Activated CD4-positive, alpha-beta T cell treated with anti-CD3 and anti-CD28 coated beads for 4 hours (primary cell): Measurements from ENCODE around the gene SLC18A2.
"Not testable (repeated sequence)": the region's sequence is repeated elsewhere in the genome, so short reads cannot be mapped to it uniquely, and the experiment has no call there.

ENCODE experiments used
- DNase-seq, 2 donors: peaks; one replicate each; pipeline ENCODE4 v3.0.0-alpha.2; 2020

SLC18A2 gene

DNA sequence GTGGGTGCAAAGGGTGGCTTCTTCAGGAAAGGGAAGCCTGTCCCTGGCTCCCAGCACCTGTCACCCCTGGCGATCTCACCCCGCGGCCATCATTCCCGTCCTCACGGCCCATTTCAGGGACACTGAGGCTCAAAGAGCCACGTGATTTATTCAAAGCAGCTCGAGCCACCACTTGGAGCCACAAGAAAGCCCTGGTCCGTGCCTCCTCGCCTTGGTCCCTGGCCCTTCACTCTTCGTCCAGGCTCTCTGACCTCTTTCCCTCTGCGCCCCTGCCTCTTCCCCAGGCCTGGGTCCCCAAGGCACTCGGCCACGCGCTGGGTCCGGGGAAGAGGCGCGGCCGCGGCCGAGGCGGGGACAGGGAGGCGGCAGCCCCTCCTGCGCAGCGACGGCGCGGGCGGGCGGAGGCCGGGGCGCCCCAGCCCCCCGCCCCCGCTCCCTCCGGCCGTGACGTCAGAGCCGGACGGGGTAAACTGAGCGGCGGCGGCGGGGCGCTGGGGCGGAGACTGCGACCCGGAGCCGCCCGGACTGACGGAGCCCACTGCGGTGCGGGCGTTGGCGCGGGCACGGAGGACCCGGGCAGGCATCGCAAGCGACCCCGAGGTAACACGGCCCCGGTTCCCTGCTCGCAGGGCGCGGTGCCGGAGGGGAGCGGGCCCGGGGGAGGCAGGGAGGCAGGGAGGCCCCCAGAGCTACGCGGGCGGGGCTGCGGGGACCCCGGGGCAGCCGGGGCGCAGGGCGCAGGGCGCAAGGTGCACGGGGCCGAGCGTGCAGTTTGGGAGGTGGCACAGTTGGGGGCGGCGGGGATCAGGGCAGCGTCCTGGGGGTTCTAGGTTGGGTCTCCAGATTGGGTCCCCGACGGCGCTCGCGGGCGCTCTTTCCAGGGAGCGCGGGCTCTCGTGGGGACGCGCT, at the start of gene SLC18A2:
Gene SLC18A2, plus strand, starts transcription at position 494 of the 909 bp plus-strand sequence. CDS start 580 bp downstream, outside the sequence.
- no peak for DNase-seq

DNA sequence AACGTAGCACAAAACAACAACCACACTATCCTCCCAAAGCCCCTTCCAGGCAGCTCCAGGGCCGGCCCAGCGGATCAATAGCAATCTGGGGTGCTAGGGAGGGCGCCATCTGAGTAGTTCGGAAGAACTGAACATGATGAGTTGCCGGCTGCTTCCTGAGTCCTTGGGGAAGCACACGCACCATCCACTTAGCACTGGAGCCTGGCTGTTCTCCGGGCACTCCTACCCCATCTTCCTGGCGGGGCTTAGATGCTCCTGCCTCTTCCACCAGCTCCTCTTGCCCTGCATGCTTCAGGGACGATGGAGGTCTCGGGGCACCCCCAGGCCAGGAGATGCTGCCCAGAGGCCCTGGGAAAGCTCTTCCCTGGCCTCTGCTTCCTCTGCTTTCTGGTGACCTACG, 43.7 kb upstream of the SLC18A2 start, which contains the start of gene KCNK18:
Gene KCNK18, plus strand, starts transcription at position 301 of the 400 bp plus-strand sequence. Its CDS starts 0 bp downstream, at position 301.
- DNase-seq, result no peak

DNA sequence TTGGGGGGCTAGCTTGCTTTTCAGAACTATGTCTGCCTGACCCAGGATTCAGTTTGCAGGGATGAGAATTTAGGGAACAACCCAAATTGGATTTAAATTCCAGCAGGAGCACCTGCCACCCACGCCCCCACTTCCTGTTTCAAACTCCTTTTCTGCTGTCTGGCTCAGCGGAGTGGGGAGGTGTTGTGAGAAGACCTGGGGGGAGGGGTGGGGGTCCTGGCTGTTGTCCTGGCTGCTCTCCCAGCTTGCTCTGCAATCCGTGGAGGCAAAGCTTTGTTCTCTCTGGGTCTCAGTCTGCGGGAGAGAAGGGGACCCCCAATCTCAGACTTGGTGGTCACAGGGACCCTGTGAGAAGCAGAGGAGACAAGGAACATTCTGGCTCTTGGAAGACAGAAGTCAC, 42.8 kb upstream of the SLC18A2 start:
- no peak for DNase-seq

DNA sequence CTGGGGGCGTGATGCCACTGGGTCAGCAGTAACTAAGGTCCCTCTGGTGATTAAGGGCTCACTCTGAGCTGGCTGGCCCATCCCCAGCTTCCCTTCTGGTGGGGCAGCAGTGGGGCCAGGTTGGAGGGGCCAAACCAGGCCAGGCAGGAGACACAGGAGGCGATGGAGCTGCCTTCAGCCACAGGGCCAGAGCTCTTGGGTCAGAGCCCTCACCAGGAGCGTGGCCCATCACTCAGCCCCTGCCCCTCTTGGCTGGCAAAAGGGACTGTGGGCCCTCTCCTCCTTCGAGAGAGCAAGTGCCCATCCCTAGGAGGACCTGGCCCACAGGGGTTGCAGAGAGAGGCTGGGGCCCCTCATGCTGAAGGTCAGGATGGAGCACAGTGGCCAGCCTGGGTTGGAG, 39.1 kb upstream of the SLC18A2 start:
- DNase-seq, result no peak

DNA sequence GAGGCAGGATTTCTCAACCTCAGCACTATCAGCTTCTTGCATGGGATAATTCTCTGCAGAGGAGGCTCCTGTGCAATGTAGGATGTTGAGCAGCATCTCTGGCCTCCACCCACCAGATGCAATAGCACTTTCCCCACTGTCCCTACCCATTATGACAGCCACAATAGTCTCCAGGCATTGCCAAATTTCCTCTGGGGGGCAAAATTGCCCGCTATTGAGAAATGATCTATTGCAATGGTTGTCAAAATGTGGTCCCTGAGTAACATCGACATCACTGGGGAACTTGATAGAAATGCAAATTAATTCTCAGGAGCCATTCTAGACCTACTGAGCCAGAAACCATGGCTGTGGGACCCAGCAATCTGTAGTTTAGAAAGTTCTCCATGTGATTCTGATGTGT, 36.6 kb upstream of the SLC18A2 start:
- no peak for DNase-seq

DNA sequence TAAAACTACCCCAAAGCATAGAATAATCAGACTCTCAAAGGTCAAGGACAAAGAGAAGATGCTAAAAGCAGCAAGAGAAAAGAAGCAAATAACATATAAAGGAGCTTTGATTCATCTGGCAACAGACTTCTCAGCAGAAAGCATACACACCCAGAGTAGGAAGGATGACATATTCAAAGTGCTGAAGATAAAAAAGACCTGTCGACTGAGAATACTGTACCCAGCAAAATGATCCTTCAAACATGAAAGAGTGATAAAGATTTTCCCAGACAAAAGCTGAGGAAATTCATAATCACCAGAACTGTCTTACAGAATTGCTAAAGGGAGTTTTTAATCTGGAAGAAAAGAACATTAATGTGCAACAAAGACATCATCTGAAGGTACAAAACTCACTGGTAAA, 28.7 kb upstream of the SLC18A2 start:
- no peak for DNase-seq

DNA sequence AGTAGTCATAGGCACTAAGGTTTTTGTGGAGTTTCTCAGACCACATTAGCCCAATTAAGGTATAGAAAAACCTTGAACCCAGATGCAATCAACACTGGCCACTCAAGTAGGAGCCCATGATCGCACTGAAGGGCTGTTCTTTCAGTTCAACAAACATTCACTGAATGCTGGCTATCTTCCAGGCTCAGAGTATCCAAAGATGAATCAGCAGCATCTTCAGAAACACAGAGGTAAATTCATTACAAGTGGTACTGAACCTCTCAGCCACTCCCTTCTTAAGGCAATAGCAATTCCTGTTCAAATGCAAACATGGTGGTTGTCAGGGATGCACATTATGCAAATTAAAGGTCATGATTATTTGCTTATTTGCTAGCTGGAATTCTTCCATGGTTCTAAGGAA, 26.5 kb upstream of the SLC18A2 start:
- no peak for DNase-seq

DNA sequence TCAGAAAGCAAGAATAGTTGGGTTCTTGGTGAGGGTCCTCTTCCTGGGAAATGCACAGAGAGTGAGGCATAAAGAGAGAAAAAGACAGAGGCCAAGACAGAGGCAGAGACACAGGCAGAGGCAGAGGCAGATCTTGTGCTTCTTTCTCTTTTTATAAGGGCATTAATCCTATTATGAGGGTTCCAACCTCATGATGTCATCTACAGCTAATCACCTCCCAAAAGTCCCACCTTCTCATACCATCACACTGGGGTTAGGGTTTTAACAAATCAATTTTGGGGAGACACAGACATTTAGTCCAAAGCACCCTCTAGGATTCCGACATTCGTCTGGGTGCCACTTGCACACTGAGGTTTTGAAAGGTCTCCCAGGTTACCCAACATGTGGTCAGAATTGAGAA, 25.8 kb upstream of the SLC18A2 start:
- DNase-seq, result no peak

DNA sequence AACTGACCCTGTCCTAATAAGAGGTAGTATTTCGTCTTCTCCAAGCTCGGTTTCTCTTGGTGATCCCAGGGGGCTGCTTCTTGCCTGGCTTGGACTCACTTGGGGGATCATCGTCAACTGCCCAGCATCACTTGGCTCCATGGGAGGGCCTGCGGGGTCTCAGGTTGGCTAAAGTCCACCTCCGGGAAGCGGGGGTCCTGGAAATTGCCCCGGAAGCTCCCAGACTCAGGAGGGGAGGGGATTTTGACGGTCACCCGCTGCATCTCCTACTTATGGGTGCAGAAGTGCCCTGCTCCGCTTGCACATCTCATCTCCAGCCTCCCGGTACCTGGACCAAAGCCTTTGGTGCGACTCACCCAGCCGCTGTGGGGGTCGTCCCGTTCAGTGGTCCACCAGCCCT, 24.9 kb upstream of the SLC18A2 start:
- DNase-seq, result no peak

DNA sequence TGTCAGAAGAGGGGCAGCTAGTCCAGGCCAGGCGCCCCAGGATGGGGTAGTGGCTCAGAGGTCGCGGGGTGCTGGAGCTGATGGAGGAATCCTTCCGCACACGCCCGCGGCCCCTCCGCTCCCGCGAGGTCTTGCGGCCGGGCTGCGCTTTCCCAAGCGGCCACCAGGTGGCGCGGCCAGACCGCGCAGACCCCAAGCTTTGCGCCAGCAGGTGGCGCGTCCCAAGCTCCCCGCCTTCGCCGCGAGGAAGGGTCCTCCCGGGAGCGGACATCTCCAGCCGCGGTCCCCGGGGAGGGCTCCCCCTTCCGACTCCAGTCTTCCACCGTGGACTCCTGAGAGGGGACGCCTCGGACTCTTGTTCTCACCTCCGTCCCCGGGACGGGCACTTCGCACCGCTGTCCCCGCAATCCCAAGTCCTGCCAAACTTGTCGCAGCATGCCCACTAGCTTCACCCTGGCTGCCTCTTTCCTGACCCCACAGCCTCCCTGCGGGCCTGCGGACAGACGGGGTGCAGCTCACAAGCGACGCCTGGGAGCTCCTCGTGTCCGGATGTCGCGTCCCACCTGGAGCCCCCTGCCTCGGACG, 24.2 kb upstream of the SLC18A2 start:
- peak; percentile 56 to 63 for DNase-seq

DNA sequence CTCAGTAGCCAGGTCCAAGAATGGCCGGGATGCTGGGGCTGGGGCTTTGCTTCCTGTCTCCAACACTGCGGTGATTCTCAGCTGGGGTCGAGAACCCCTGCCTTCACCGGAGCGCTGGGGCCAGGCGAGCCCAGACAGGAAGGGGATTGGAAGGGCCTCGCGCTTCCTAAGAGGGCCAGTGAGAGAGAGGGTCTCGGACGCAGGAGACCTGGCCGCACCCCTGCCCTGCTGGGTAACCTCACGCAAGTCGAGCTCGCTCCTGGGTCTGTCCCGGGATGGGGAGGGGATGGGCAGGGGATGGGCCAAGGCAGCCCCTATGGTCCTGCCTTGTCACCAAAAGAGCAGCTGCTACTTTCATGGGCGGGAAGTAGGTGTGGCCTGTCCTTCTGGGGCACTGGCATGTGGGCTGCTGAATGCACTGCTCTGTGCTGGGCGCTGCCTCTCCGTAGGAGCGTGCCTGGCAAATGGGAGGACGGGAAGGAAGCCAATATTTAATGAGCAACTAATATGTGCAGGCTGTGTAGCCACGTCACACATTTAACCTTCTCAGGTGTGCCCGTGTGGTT, 23.6 kb upstream of the SLC18A2 start:
- DNase-seq, result peak in 1 of 2 donors; percentile 2

DNA sequence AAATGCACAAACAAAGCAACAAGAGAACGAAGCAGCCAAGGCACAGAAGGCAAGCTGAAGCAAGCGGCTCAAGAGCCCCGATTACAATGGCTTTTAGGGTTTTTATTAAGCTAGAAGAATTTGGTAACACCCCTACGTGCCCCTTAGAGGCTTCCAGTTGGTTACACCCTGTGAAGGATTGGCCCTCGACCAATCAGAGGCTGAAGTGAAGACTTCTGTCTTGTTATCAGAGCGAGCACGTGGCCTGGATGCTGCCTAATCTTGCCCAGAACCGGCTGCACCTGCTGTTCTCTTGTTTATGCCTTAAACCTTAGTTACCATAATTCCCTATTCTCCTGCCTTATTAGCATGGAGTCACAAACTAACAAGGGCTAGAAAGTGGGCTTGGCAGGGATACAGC, 22.3 kb upstream of the SLC18A2 start:
- DNase-seq, result no peak

DNA sequence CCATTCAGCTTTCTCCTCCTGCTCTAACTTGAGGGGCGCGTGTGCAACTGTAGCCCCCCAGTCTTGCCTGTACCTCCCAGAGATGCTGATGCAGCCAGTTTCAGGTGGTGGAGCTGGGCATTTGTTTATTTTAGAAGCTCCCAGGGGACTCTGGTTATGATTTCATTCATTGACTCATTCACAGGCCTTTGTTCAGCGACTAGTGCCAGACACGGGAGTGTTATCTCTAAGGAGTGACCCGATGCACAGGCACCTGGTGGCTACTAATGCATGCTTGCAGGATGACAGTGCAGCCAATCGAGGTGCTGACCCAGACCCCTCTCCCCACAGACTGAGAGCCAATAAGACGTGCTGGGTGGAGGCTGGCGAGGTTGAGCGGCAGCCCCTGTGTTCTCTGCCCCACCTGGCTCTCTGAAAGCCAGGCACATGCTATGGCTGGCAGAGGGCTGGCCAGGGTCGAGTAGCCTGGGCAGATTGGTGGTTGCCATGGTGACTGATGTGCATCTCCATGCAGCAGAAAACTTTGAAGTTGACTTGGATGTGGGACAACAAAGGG, 19.7 kb upstream of the SLC18A2 start:
- DNase-seq, result no peak

DNA sequence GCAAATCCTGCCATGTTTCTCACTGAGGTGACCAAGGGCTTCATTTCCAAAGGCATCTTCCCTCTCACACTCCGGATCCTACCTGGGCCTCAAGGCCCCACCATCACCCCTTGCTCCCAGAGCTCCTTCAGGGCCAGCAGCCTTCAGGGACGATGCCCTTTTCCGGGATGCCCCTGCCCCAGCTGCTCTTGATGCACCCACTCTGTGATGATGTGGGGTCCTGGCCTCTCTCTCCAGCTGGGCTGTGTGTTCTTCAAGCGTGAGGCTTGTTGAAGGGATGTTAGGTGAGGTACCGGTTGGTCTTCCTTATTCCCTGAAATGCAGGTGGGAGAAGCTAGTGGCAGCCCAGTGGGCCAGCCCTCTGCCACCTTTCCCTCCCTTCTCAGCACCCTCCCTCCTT, 18.4 kb upstream of the SLC18A2 start:
- DNase-seq, result no peak

DNA sequence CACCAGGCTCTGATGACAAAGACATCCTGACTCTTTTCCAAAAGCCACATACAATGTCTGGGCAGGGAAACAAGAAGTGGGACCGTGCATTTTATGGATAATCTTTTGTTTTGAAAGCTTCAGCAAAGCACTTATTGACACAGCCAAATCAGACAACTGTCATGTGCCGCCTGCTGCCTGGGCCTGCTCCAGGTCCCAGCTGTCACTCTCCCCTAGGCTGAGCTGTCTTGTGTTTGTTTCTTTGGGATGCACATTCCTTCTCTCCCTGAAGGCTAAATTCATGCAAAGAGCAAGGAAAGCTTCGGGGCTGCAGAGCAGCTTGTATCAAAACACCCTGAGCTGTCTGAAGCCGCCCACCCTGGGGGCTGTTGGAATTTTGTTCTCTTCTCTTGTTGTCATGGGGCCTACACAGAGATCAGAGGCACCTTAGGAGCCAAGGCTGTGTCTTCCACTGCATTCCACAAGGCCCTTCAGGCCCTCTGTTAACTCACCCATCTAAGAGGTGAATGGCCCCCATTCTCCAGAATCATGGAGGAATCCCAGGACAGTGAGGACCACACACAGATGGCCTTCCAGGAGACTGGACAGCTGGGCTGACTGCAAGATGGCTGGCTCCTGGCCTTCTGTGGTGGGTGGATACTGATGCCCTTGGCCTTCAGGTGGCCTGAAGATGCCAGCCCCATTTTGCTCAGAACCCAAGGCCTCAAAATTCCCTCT, 17.8 kb upstream of the SLC18A2 start:
- no peak for DNase-seq

DNA sequence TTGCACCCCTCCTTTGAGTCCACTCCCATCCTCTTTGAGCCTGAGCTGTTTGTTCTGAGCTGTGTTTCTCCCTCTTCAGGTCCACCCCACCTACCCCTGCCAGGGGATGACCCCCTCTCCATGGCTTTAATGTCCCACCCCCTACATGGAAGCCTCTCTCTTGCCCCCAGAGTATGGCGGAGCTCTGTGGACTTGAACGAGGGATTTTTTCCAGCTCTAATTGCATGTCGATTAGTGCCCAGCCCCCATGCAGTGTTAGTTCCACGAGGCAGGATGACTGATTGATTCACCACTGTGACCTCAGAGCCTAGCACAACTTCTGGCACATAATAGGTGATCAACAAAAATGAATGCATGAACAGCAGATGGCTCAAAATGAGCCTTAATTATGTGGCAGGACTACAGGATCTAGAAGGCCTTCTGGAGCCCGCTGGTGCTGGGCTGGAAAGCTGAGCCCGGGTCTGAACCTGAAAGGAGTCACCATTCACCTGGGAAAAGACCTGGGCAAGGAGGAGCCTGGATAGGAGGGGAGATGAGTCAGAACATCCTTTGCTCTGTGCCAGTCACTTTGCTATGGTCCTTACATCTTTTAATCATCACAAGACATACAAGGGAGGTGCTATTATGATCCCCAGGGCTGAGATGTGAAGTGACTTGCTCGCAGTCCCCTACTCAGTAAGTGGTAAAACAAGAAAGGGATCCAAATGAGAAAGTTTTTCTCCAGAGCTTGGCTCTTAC, 17.1 kb upstream of the SLC18A2 start:
- no peak for DNase-seq

DNA sequence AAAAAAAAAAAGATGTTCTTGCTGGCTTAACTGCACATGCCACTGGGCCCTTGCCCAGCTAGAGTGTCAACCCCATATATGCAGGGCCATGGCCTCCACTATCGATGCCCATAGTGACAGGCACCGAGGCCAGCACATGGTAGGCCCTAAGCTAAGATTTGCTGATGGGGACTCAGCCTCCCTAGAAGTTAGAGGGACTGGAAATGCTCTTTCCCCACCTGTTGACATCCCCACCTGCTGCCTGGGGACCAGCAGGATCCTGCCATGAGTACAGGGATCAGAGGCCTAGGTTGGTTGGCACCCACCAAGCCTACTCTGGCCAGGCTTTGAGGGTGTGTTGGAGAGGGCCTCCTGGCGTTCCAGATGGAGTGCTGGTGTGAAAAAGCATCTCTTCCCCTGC, 16.0 kb upstream of the SLC18A2 start:
- DNase-seq, result no peak

DNA sequence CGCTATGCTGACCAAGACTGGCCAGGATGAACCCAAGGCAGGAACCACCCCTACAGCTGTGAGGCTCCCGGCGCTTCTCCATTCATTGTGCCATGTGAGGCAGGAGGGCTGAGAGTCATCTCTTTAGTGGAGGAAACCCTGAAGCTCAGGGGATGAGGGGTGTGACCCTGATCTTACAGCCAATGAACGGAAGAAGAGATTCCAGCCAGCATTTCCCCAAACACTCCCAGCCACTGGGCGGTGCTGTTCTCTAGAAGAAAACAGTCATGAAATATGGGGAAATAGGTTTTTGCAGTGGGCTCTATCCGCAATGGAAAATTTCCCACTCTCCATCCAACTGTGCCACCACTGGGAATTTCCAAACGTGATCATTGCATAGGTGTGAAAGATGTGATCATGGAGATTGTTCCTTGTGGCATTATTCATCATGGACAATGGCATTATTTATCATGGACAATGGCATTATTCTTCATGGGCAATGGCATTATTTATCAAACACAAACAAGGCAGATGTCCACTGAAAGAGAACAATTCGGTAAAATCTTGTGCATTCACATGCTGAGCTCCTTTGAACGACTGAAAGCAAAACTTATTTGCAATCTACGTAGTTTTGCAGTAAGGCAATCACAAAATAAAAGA, 14.0 kb upstream of the SLC18A2 start:
- no peak for DNase-seq

DNA sequence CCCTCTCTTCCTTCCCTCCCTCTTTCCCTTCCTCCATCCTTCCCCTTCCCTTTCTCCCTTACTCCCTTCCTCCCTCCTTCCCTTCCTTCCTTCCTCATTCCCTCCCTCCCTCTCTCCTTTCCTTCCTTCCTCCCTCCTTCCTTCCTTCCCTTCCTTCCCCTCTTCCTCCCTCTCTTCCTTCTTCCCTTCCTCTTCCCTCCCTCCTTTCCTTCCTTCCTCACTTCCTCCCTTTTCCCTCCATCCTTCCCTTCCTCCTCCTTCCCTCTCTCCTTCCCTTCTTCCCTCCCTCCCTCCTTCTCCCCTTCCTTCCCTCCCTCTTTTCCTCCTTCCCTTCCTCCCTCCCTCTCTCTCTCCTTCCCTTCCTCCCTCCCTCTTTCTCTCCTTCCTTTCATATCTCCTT, 12.7 kb upstream of the SLC18A2 start:
- DNase-seq, result no peak

DNA sequence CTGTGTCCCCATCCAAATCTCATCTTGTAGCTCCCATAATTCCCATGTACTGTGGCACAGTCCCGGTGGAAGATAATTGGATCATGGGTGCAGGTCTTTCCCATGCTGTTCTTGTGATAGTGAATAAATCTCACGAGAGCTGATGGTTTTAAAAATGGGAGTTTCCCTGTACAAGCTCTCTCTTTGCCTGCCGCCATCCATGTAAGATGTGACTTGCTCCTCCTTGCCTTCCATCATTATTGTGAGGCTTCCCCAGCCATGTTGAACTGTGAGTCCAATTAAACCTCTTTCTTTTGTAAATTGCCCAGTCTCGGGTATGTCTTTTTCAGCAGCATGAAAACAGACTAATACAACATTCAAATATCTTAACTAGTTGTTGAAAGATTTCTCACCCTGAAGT, 10.8 kb upstream of the SLC18A2 start:
- DNase-seq, result not testable (repeated sequence)

DNA sequence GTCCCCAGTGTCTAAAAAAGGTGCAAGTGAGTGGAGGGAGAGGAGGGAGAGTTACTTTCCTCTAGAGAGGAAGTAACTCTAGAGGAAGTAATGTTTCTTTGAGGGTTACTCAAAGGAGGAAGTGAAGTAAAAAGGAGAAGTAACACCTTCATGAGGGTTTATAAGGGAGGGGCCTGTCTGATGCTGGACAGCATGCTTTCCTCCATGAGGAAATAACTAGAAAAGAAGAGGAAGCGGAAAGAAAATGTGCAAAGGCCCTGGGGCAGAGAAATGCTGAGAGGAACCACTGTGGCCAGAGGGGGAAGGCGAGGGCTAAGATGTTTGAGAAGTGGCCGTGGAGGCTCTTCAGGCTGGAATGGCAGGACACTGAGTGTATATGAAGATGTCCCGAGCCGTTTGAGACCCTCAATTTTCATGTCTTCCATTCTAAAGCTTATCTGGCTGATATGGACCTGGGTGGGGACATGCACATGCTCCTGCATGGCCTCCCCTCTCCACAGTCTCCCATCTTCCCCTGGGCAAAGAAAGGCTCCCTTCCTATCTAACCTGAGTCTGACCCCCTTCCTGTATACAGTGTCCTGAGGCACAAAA, 3.4 kb upstream of the SLC18A2 start:
- DNase-seq, result no peak
